RWPE2 (cell line): ENCODE results near the gene EFCAB9.

Experiments used
- ATAC-seq: fragments of 200-7000 bp; cut with Tn5 transposase; 3 replicates; pipeline ENCODE4 v1.9.1; 2021; ENCODE audit warnings: low read depth
- DNase-seq: peaks from one replicate; pipeline ENCODE4 v3.0.0-alpha.2; 2020; ENCODE audit warnings: low spot score
- H3K27ac ChIP-seq: fragments of 450-650 bp; 2 replicates; pipeline ENCODE4 v1.5.1; 2017; ENCODE audit warnings: mild to moderate bottlenecking; ENCODE audit not compliant: poor library complexity, severe bottlenecking
- H3K27me3 ChIP-seq: fragments of 250-450 bp; sonication (Bioruptor Pico); 2 replicates; pipeline ENCODE4 v1.5.1; 2021; ENCODE audit warnings: mild to moderate bottlenecking, moderate library complexity; ENCODE audit not compliant: insufficient read depth, poor library complexity, severe bottlenecking
- H3K36me3 ChIP-seq: fragments of 250-450 bp; sonication (Bioruptor Pico); 2 replicates; pipeline ENCODE4 v1.5.1; 2020; ENCODE audit warnings: low read depth, mild to moderate bottlenecking, moderate library complexity
- H3K4me1 ChIP-seq: fragments of 250-450 bp; sonication (Bioruptor Pico); 2 replicates; pipeline ENCODE4 v1.5.1; 2021; ENCODE audit warnings: mild to moderate bottlenecking, moderate library complexity; ENCODE audit not compliant: insufficient read depth, poor library complexity, severe bottlenecking
- H3K4me3 ChIP-seq: fragments of 250-450 bp; sonication (Bioruptor Pico); 2 replicates; pipeline ENCODE4 v1.5.1; 2021; ENCODE audit warnings: mild to moderate bottlenecking, moderate library complexity; ENCODE audit not compliant: severe bottlenecking
- H3K9me3 ChIP-seq: fragments of 250-450 bp; sonication (Bioruptor Pico); 2 replicates; pipeline ENCODE4 v1.5.1; 2021; ENCODE audit warnings: mild to moderate bottlenecking, moderate library complexity; ENCODE audit not compliant: severe bottlenecking
- CTCF ChIP-seq: fragments of 450-650 bp; IDR thresholded peaks from one replicate; pipeline ENCODE4 v1.5.1; 2017; ENCODE audit warnings: mild to moderate bottlenecking, moderate library complexity; ENCODE audit not compliant: poor library complexity, severe bottlenecking

EFCAB9 gene

GRCh38 chr5:172164769-172165212 is 29.2 kb upstream of the EFCAB9 start:
- no peak overlapping the region for H3K27ac ChIP-seq

GRCh38 chr5:172165465-172165864 is 28.5 kb upstream of the EFCAB9 start:
- ATAC-seq: no peak
- H3K27ac ChIP-seq: no peak overlapping the region
- no peak for DNase-seq

More at GRCh38 chr5:172164769-172165212, 29.2 kb upstream of the EFCAB9 start:
- H3K27me3 ChIP-seq: no peaks in the 10 kb centered on the region
- no peaks in the 10 kb centered on the region; the same call in 1 of the 2 replicates for H3K36me3 ChIP-seq
- no peak for TF ChIP-seq CTCF
- no peaks in the 10 kb centered on the region for H3K9me3 ChIP-seq
- no peaks in the 10 kb centered on the region for H3K4me1 ChIP-seq
- ATAC-seq: no peak
- no peak overlapping the region for H3K4me3 ChIP-seq
- no peak for DNase-seq

GRCh38 chr5:172166030-172166826 is 27.7 kb upstream of the EFCAB9 start:
- Histone ChIP-seq H3K4me3 (no peak overlapping the region), H3K4me1 (no peaks in the 10 kb centered on the region), H3K9me3 (no peaks in the 10 kb centered on the region), H3K36me3 (no peaks in the 10 kb centered on the region; the same call in 1 of the 2 replicates), H3K27ac (no peak overlapping the region), H3K27me3 (no peaks in the 10 kb centered on the region)
- ATAC-seq: no peak
- no peak for DNase-seq
- TF ChIP-seq CTCF: no peak

More at GRCh38 chr5:172165465-172165864, 28.5 kb upstream of the EFCAB9 start:
- Histone ChIP-seq H3K9me3 (no peaks in the 10 kb centered on the region), H3K36me3 (no peaks in the 10 kb centered on the region; the same call in 1 of the 2 replicates), H3K27me3 (no peaks in the 10 kb centered on the region), H3K4me3 (no peak overlapping the region), H3K4me1 (no peaks in the 10 kb centered on the region)
- no peak for TF ChIP-seq CTCF

GRCh38 chr5:172167895-172168294 is 26.1 kb upstream of the EFCAB9 start:
- Histone ChIP-seq H3K27me3 (no peaks in the 10 kb centered on the region), H3K4me1 (no peaks in the 10 kb centered on the region), H3K36me3 (no peaks in the 10 kb centered on the region; the same call in 1 of the 2 replicates), H3K9me3 (no peaks in the 10 kb centered on the region), H3K4me3 (no peak overlapping the region), H3K27ac (no peak overlapping the region)
- ATAC-seq: no peak
- no peak for DNase-seq
- no peak for TF ChIP-seq CTCF

GRCh38 chr5:172168311-172168710 is 25.7 kb upstream of the EFCAB9 start:
- no peaks in the 10 kb centered on the region for H3K4me1 ChIP-seq
- no peak overlapping the region for H3K27ac ChIP-seq
- no peaks in the 10 kb centered on the region for H3K27me3 ChIP-seq
- no peak for TF ChIP-seq CTCF
- ATAC-seq: no peak
- no peaks in the 10 kb centered on the region; the same call in 1 of the 2 replicates for H3K36me3 ChIP-seq
- no peak for DNase-seq
- H3K9me3 ChIP-seq: no peaks in the 10 kb centered on the region
- H3K4me3 ChIP-seq: no peak overlapping the region
